Ovary (tissue), 3 donors: ENCODE data around the gene KLK11.

ENCODE experiments used
- CTCF ChIP-seq, 3 donors: fragments of 450-650 bp in 2 of 3; fragments of 200-600 bp in 1 of 3; IDR thresholded peaks; one replicate each; pipeline versions ENCODE4 v1.5.1 to v1.8.0; 2016 to 2022; ENCODE audit warnings: antibody characterized with exemption in 3 of 3, mild to moderate bottlenecking in 1 of 3
- POLR2A ChIP-seq: fragments of 450-650 bp; IDR thresholded peaks from one replicate; pipeline ENCODE4 v1.6.1; 2017; ENCODE audit warnings: antibody characterized with exemption, mild to moderate bottlenecking, moderate library complexity
- donor health status: DM: no; HTN: no; CAD: no.

GRCh38 chr19:51010066-51010795, 16.2 kb downstream of the KLK11 start:
- TF ChIP-seq CTCF (IDR thresholded peaks at IDR 0.05) (no peak), POLR2A (no peak)
